SK-N-SH (cell line): ENCODE measurements around the gene RNF4. TPM values are rescaled to one million over a fixed set of nuclear protein-coding genes. Genes with fewer than 3 reads are reported as not detected.
A peak's percentile ranks its signal among the peaks of the same experiment; 100 is the strongest.

ENCODE experiments used
- CTCF ChIA-PET: fragments of 300-600, 350-600 bp; formaldehyde crosslinking; extraction: SDS; loops from one replicate; lab custom pipeline; 2021; lab: Yijun Ruan, JAX
- POLR2A ChIA-PET: fragments of 350-600 bp; sonication (Branson Sonifier 250); formaldehyde crosslinking; extraction: SDS; loops from one replicate; lab custom pipeline; 2020; ENCODE audit warnings: antibody characterized with exemption, inconsistent platforms; lab: Yijun Ruan, JAX
- DNase-seq: peaks from one replicate; pipeline ENCODE4 v3.0.0; 2012
- H2AFZ ChIP-seq: fragments of 200-600 bp; sonication (generic); 2 replicates; pipeline ENCODE4 v1.8.1; 2016; ENCODE audit warnings: antibody characterized with exemption, mild to moderate bottlenecking, low read depth
- H3F3A ChIP-seq: fragments of 200-600 bp; sonication (generic); replicated peaks from 2 replicates; pipeline ENCODE3; 2016; ENCODE audit warnings: antibody characterized with exemption, mild to moderate bottlenecking; ENCODE audit not compliant: insufficient read depth
- H3K27ac ChIP-seq, 2 experiments: fragments of 200-500 bp in 1 of 2; fragments of 200-600 bp in 1 of 2; sonication (Bioruptor generic) in 1 of 2; sonication (generic), shearing (Covaris generic) in 1 of 2; 2 replicates each; pipeline versions ENCODE4 v1.5.1 to v1.6.1; 2014 to 2016; ENCODE audit warnings: low read depth in 2 of 2, inconsistent platforms in 1 of 2, low read length in 1 of 2, mild to moderate bottlenecking in 1 of 2, mixed read lengths in 1 of 2
- H3K27me3 ChIP-seq: fragments of 200-600 bp; sonication (generic), shearing (Covaris generic); 2 replicates; pipeline ENCODE4 v1.6.1; 2016; ENCODE audit warnings: mixed run types; ENCODE audit not compliant: insufficient read depth
- H3K36me3 ChIP-seq, 2 experiments: fragments of 200-500 bp in 1 of 2; fragments of 200-600 bp in 1 of 2; sonication (Bioruptor generic) in 1 of 2; sonication (generic) in 1 of 2; replicated peaks in 1 of 2; 2 replicates each; pipeline versions ENCODE3 to v1.5.1; 2014 to 2016; ENCODE audit warnings: low read length in 1 of 2, mild to moderate bottlenecking in 1 of 2; ENCODE audit not compliant: insufficient read depth in 2 of 2, control insufficient read depth in 1 of 2
- H3K4me1 ChIP-seq, 2 experiments: fragments of 200-500 bp in 1 of 2; fragments of 200-600 bp in 1 of 2; sonication (Bioruptor generic) in 1 of 2; sonication (generic), shearing (Covaris generic) in 1 of 2; 2 replicates each; pipeline versions ENCODE4 v1.5.1 to v1.6.1; 2014 to 2016; ENCODE audit warnings: low read depth in 1 of 2, low read length in 1 of 2, mixed run types in 1 of 2; ENCODE audit not compliant: insufficient read depth in 2 of 2, control insufficient read depth in 1 of 2
- H3K4me2 ChIP-seq: fragments of 200-600 bp; sonication (generic), shearing (Covaris generic); 2 replicates; pipeline ENCODE4 v1.6.1; 2017; ENCODE audit warnings: mixed run types
- H3K4me3 ChIP-seq, 2 experiments: fragments of 200-500 bp in 1 of 2; fragments of 200-600 bp in 1 of 2; sonication (Bioruptor generic) in 1 of 2; sonication (generic), shearing (Covaris generic) in 1 of 2; 2 replicates each; pipeline versions ENCODE4 v1.5.1 to v1.8.1; 2014 to 2016; ENCODE audit warnings: low read depth in 2 of 2, inconsistent platforms in 1 of 2, low read length in 1 of 2, mild to moderate bottlenecking in 1 of 2, mixed read lengths in 1 of 2, moderate library complexity in 1 of 2
- H3K79me2 ChIP-seq: fragments of 200-600 bp; sonication (generic); 2 replicates; pipeline ENCODE4 v1.8.1; 2017; ENCODE audit warnings: mild to moderate bottlenecking; ENCODE audit not compliant: insufficient read depth
- H3K9ac ChIP-seq: fragments of 200-600 bp; sonication (generic); 2 replicates; pipeline ENCODE4 v1.6.1; 2017; ENCODE audit warnings: mixed run types
- H3K9me2 ChIP-seq: fragments of 200-600 bp; sonication (generic); 2 replicates; pipeline ENCODE4 v1.6.1; 2017; ENCODE audit warnings: mixed run types
- H3K9me3 ChIP-seq: fragments of 200-600 bp; sonication (generic); 2 replicates; pipeline ENCODE4 v1.6.1; 2017; ENCODE audit warnings: mixed run types, mild to moderate bottlenecking, moderate library complexity
- H4K20me1 ChIP-seq: fragments of 200-600 bp; sonication (generic); 2 replicates; pipeline ENCODE4 v1.6.1; 2017; ENCODE audit warnings: mild to moderate bottlenecking, mixed run types; ENCODE audit not compliant: insufficient read depth
- CHD2 ChIP-seq: fragments of 150-350 bp; IDR thresholded peaks from 2 replicates; pipeline ENCODE4 v1.6.1; 2018; ENCODE audit warnings: low read length; ENCODE audit not compliant: partially characterized antibody
- EZH2phosphoT487 ChIP-seq: fragments of 200-600 bp; sonication (generic); IDR thresholded peaks from 2 replicates; pipeline ENCODE4 v1.6.1; 2017; ENCODE audit warnings: low read depth, mixed run types, mild to moderate bottlenecking, antibody characterized with exemption, moderate library complexity, borderline replicate concordance
- FOSL2 ChIP-seq: IDR thresholded peaks from 2 replicates; pipeline ENCODE4 v1.4.0; 2012; ENCODE audit warnings: low read depth, mild to moderate bottlenecking, moderate library complexity, borderline replicate concordance
- FOXJ3 ChIP-seq: sonication (generic); formaldehyde crosslinking; IDR thresholded peaks from 2 replicates; pipeline ENCODE4 v1.5.1; 2020; ENCODE audit warnings: mild to moderate bottlenecking, missing genetic modification reagents
- FOXM1 ChIP-seq: IDR thresholded peaks from 2 replicates; pipeline ENCODE4 v1.4.0; 2012; ENCODE audit warnings: low read depth, mild to moderate bottlenecking
- GABPA ChIP-seq: IDR thresholded peaks from 2 replicates; pipeline ENCODE4 v1.4.0; 2012; ENCODE audit warnings: low read depth, mild to moderate bottlenecking
- GATA2 ChIP-seq: sonication (generic); formaldehyde crosslinking; IDR thresholded peaks from 2 replicates; pipeline ENCODE4 v1.5.0; 2020; ENCODE audit warnings: mild to moderate bottlenecking, missing genetic modification reagents
- JUND ChIP-seq: IDR thresholded peaks from 2 replicates; pipeline ENCODE4 v1.4.0; 2012
- MEF2A ChIP-seq: IDR thresholded peaks from 2 replicates; pipeline ENCODE4 v1.4.0; 2012; ENCODE audit warnings: low read depth, borderline replicate concordance
- MXI1 ChIP-seq: IDR thresholded peaks from 2 replicates; pipeline ENCODE4 v1.6.1; 2012; ENCODE audit warnings: mild to moderate bottlenecking, low read depth, low read length, improper control_type of control experiment
- NFIC ChIP-seq: IDR thresholded peaks from 2 replicates; pipeline ENCODE4 v1.4.0; 2012; ENCODE audit warnings: borderline replicate concordance
- RAD21 ChIP-seq: IDR thresholded peaks from 2 replicates; pipeline ENCODE4 v1.6.1; 2012; ENCODE audit warnings: mild to moderate bottlenecking, low read length
- REST ChIP-seq: IDR thresholded peaks from 2 replicates; pipeline ENCODE4 v1.6.1; 2012; ENCODE audit warnings: mild to moderate bottlenecking, low read depth, low read length, moderate library complexity
- RFX5 ChIP-seq: IDR thresholded peaks from 2 replicates; pipeline ENCODE4 v1.6.1; 2012; ENCODE audit warnings: mild to moderate bottlenecking, improper control_type of control experiment, low read length
- SMC3 ChIP-seq: IDR thresholded peaks from 2 replicates; pipeline ENCODE4 v1.6.1; 2012; ENCODE audit warnings: low read depth, low read length, improper control_type of control experiment
- TEAD4 ChIP-seq: IDR thresholded peaks from 2 replicates; pipeline ENCODE4 v1.4.0; 2012; ENCODE audit warnings: mild to moderate bottlenecking, borderline replicate concordance; ENCODE audit not compliant: insufficient read depth
- YY1 ChIP-seq: IDR thresholded peaks from 2 replicates; pipeline ENCODE4 v1.4.0; 2012; ENCODE audit warnings: low read depth, mild to moderate bottlenecking
- WGBS: methylation state at CpG from one replicate; pipeline ENCODE4 v1.1.6; 2017; ENCODE audit warnings: low lambda C conversion rate; 5-methylcytosine and 5-hydroxymethylcytosine counted together
- polyA plus RNA-seq, 3 experiments: library from polyadenylated mRNA; depleted of rRNA; stranded (reverse); fragments of >200 nt; gene quantifications; 2 replicates each; pipeline ENCODE4 v1.2.3, GENCODE V29; 2012
- TF ChIP-seq, protein P1 (sequence below): fragments of 150-350 bp; IDR thresholded peaks from 2 replicates; pipeline ENCODE4 v1.6.1; 2017; ENCODE audit warnings: antibody characterized with exemption, low read length, low read depth, borderline replicate concordance
- TF ChIP-seq, protein P2 (sequence below): fragments of 200-600 bp; sonication (generic); IDR thresholded peaks from 2 replicates; pipeline ENCODE4 v1.6.1; 2017; ENCODE audit warnings: antibody characterized with exemption, mild to moderate bottlenecking, moderate library complexity

The RNF4 gene
- polyA plus RNA-seq, 1 of the 3 experiments (the other 2 are of a cell fraction): 60.7 TPM

GRCh38 chr4:2462992-2463762 lies 5.7 kb upstream of the RNF4 start:
- peak overlapping the region; percentile 50 to 64 for H3K4me3 ChIP-seq
- peaks cover 0 to 16% of the 10 kb centered on the region in 2 experiments; a peak in 1 of 4 replicates for H3K4me1 ChIP-seq
- CTCF ChIA-PET: interaction anchor here (0.6 to 4.6 kb wide), 12 partner anchors 9 to 243 kb away, joined by 3 to 27 read pairs (median 4); no protein-coding TSS in a partner anchor
- H3K27me3 ChIP-seq: no peaks in the 10 kb centered on the region
- H3K27ac ChIP-seq: no peak overlapping the region
- no peaks in the 10 kb centered on the region for H3K9me3 ChIP-seq
- no peak for DNase-seq
- no peaks in the 10 kb centered on the region for H3K9me2 ChIP-seq
- POLR2A ChIA-PET: interaction anchor here (0.6 kb wide), 1 partner anchor 72 kb away, joined by 3 read pairs; no protein-coding TSS in a partner anchor
- no peaks in the 10 kb centered on the region for H4K20me1 ChIP-seq
- peak overlapping the region; percentile 65; the same call in 1 of the 2 replicates for H2AFZ ChIP-seq
- H3K9ac ChIP-seq: no peak overlapping the region
- 85% methylated on average over 19 of the region's 35 CpGs for WGBS
- H3K79me2 ChIP-seq: peaks cover 22% of the 10 kb centered on the region
- peak overlapping the region; percentile 79 for H3K4me2 ChIP-seq
- TF ChIP-seq GABPA: no peak
- no peak for TF ChIP-seq YY1
- TF ChIP-seq, protein P1, sequence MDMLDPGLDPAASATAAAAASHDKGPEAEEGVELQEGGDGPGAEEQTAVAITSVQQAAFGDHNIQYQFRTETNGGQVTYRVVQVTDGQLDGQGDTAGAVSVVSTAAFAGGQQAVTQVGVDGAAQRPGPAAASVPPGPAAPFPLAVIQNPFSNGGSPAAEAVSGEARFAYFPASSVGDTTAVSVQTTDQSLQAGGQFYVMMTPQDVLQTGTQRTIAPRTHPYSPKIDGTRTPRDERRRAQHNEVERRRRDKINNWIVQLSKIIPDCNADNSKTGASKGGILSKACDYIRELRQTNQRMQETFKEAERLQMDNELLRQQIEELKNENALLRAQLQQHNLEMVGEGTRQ: no peak
- TF ChIP-seq TEAD4: no peak
- no peak for TF ChIP-seq FOXJ3
- no peak for TF ChIP-seq EZH2phosphoT487
- TF ChIP-seq FOSL2: no peak
- no peak for TF ChIP-seq SMC3
- no peak for TF ChIP-seq CHD2
- no peaks in the 10 kb centered on the region for H3K36me3 ChIP-seq
- H3F3A ChIP-seq: peaks cover 9% of the 10 kb centered on the region

DNA sequence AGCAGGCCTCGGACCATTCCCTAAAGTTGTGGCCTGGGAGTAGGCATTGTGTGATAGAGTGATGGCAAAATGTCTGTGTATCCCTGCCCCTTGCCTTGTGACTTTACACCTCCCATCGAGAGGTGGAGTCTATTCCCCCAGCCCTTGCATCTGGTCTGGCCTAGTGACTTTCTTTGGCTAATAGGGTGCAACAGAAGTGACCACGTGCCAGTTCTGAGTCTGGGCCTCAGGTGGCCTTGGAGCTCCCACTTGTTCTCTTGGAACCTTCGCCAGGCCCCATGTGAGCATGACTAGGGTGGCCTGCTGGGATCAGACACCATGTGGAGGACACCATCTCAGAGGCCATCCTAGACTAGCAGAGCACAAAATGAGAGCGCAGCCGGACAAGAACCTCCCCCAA lies 3.9 kb upstream of the RNF4 start:
- H3K79me2 ChIP-seq: peaks cover 37% of the 10 kb centered on the region
- no peaks in the 10 kb centered on the region for H3K36me3 ChIP-seq
- H3K4me3 ChIP-seq: no peak overlapping the region
- H3K27me3 ChIP-seq: no peaks in the 10 kb centered on the region
- H2AFZ ChIP-seq: no peak overlapping the region
- H4K20me1 ChIP-seq: peaks cover 2% of the 10 kb centered on the region
- peaks cover 13% of the 10 kb centered on the region for H3F3A ChIP-seq
- CTCF ChIA-PET: interaction anchor here (0.7 to 4.6 kb wide), 3 partner anchors 14 to 303 kb away, joined by 3 to 27 read pairs (median 4); no protein-coding TSS in a partner anchor
- no peak overlapping the region for H3K27ac ChIP-seq
- H3K9ac ChIP-seq: no peak overlapping the region
- DNase-seq: no peak
- POLR2A ChIA-PET: no interaction called here
- no peaks in the 10 kb centered on the region for H3K9me2 ChIP-seq
- H3K4me1 ChIP-seq: peaks cover 0 to 13% of the 10 kb centered on the region in 2 experiments; a peak in 1 of 4 replicates
- WGBS: 97% methylated on average over 6 of the region's 6 CpGs
- no peaks in the 10 kb centered on the region for H3K9me3 ChIP-seq
- H3K4me2 ChIP-seq: no peak overlapping the region
- TF ChIP-seq, protein P1: no peak
- TF ChIP-seq NFIC (no peak), REST (no peak), GATA2 (CRISPR knock-in tag) (no peak), RFX5 (no peak), GABPA (no peak), FOSL2 (no peak), EZH2phosphoT487 (no peak), RAD21 (no peak), FOXJ3 (no peak), CHD2 (no peak), MEF2A (no peak), FOXM1 (no peak), JUND (no peak), MXI1 (no peak)
- TF ChIP-seq, protein P2, sequence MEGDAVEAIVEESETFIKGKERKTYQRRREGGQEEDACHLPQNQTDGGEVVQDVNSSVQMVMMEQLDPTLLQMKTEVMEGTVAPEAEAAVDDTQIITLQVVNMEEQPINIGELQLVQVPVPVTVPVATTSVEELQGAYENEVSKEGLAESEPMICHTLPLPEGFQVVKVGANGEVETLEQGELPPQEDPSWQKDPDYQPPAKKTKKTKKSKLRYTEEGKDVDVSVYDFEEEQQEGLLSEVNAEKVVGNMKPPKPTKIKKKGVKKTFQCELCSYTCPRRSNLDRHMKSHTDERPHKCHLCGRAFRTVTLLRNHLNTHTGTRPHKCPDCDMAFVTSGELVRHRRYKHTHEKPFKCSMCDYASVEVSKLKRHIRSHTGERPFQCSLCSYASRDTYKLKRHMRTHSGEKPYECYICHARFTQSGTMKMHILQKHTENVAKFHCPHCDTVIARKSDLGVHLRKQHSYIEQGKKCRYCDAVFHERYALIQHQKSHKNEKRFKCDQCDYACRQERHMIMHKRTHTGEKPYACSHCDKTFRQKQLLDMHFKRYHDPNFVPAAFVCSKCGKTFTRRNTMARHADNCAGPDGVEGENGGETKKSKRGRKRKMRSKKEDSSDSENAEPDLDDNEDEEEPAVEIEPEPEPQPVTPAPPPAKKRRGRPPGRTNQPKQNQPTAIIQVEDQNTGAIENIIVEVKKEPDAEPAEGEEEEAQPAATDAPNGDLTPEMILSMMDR: no peak
